Sigmoid colon (tissue), 7 donors: ENCODE results near the gene GTPBP4. TPM values are rescaled to one million over a fixed set of nuclear protein-coding genes. Genes with fewer than 3 reads are reported as not detected.

ENCODE experiments used
- DNase-seq: peaks from one replicate; pipeline ENCODE4 v3.0.0-alpha.2; 2019
- H3K27ac ChIP-seq, 4 donors: fragments of 200-600 bp; sonication (generic); one replicate each; pipeline ENCODE4 v1.5.1; 2016 to 2019; ENCODE audit warnings: mild to moderate bottlenecking in 1 of 4
- H3K27me3 ChIP-seq, 3 donors: fragments of 200-600 bp; sonication (generic); one replicate each; pipeline ENCODE4 v1.5.1; 2019; ENCODE audit warnings: mild to moderate bottlenecking in 1 of 3
- H3K36me3 ChIP-seq, 4 donors: fragments of 200-600 bp; sonication (generic); one replicate each; pipeline ENCODE4 v1.5.1; 2016 to 2019
- H3K4me1 ChIP-seq, 4 donors: fragments of 200-600 bp; sonication (generic); one replicate each; pipeline ENCODE4 v1.5.1; 2017 to 2019
- H3K4me3 ChIP-seq, 4 donors: fragments of 200-600 bp; sonication (generic); one replicate each; pipeline ENCODE4 v1.5.1; 2017 to 2019; ENCODE audit warnings: mild to moderate bottlenecking in 2 of 4, moderate library complexity in 1 of 4
- H3K9me3 ChIP-seq, 4 donors: fragments of 200-600 bp in 3 of 4; sonication (generic) in 3 of 4; one replicate each; pipeline versions ENCODE4 v1.5.1 to v1.6.1; 2013 to 2019
- EP300 ChIP-seq, 4 donors: sonication (generic); formaldehyde crosslinking; IDR thresholded peaks; one replicate each; pipeline ENCODE4 v1.6.1; 2017; ENCODE audit warnings: antibody characterized with exemption in 4 of 4
- POLR2A ChIP-seq, 2 donors: fragments of 450-650 bp; IDR thresholded peaks; one replicate each; pipeline ENCODE4 v1.6.1; 2016; ENCODE audit warnings: antibody characterized with exemption in 2 of 2, mild to moderate bottlenecking in 2 of 2, moderate library complexity in 2 of 2
- POLR2AphosphoS5 ChIP-seq, 4 donors: sonication (generic); formaldehyde crosslinking; IDR thresholded peaks; one replicate each; pipeline ENCODE4 v1.6.1; 2017; ENCODE audit warnings: antibody characterized with exemption in 4 of 4
- WGBS, 2 donors: extraction: QIAGEN DNeasy Blood & Tissue Kit; methylation state at CpG; one replicate each; pipeline ENCODE4 v1.1.7; 2013; 5-methylcytosine and 5-hydroxymethylcytosine counted together
- intact Hi-C: fragments of 100-400 bp; cut with DNase I; formaldehyde crosslinking; loops from one replicate; pipeline ENCODE4 v1.15.1; 2023
- polyA plus RNA-seq, 3 donors: library from polyadenylated mRNA; stranded (reverse); fragments of 200-250 nt; gene quantifications; one replicate each; pipeline ENCODE4 v1.2.3, GENCODE V29; 2013
- total RNA-seq, 4 donors: library from RNA; depleted of rRNA; stranded (reverse); fragments of >200 nt; gene quantifications; one replicate each; pipeline ENCODE4 v1.1.0, GENCODE V29; 2016
- TF ChIP-seq, protein P1 (sequence below), 4 experiments: fragments of 450-650 bp in 3 of 4; fragments of 200-600 bp in 1 of 4; IDR thresholded peaks; one replicate each; pipeline ENCODE4 v1.5.1; 2016 to 2019; ENCODE audit warnings: antibody characterized with exemption in 4 of 4, mild to moderate bottlenecking in 3 of 4, moderate library complexity in 2 of 4
- donor health status: healthy with polysubstance abuse.
- donor health status: Bipolar disorder and iron deficiency.
- donor health status: healthy.

GTPBP4 gene
- total and polyA plus RNA-seq, 7 donors, result 8.1 to 38.7 (median 16.8) TPM

DNA sequence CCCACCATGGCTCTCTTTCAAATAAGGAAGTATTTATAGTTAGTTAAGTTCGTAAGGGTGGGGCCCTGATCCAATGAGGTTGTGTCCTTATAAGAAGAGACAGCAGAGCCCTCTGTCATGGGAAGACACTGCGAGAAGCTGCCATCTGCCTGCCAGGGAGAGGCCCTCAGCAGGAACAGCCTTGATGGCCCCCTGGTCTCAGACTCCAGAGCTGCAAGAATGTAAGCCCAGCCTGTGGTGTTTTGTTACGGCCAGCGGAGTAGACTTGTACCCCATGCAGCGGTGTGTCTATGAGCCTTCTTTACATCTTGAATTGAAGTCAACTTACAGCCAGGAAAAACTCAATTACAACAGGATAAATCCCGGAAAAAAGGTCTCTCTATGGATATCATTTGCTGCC is 42.5 kb upstream of the GTPBP4 start:
- TF ChIP-seq EP300 (IDR thresholded peaks at IDR 0.05), result no peak
- TF ChIP-seq, protein P1, sequence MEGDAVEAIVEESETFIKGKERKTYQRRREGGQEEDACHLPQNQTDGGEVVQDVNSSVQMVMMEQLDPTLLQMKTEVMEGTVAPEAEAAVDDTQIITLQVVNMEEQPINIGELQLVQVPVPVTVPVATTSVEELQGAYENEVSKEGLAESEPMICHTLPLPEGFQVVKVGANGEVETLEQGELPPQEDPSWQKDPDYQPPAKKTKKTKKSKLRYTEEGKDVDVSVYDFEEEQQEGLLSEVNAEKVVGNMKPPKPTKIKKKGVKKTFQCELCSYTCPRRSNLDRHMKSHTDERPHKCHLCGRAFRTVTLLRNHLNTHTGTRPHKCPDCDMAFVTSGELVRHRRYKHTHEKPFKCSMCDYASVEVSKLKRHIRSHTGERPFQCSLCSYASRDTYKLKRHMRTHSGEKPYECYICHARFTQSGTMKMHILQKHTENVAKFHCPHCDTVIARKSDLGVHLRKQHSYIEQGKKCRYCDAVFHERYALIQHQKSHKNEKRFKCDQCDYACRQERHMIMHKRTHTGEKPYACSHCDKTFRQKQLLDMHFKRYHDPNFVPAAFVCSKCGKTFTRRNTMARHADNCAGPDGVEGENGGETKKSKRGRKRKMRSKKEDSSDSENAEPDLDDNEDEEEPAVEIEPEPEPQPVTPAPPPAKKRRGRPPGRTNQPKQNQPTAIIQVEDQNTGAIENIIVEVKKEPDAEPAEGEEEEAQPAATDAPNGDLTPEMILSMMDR (IDR thresholded peaks at IDR 0.05), result no peak

DNA sequence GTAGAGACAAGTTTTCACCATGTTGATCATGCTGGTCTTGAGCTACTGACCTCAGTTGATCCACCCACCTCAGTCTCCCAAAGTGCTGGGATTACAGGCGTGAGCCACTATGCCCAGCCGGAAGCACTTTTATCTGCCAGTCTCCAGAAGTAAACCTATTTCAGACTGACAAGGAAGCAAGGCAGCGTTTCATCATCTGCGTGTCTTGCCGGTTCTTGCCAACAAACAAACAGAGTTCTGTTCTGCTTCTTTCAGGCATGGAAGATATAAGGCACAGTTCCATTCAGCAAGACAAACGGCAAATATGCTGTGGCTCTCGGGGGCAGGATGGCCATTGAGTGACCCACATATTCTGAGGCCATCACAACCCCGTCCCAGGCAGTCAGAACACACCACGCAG is 41.2 kb upstream of the GTPBP4 start:
- no peak overlapping the region for H3K27ac ChIP-seq
- H3K9me3 ChIP-seq, result no peaks in the 10 kb centered on the region

More for the DNA sequence above, 42.5 kb upstream of the GTPBP4 start:
- H3K4me1 ChIP-seq, result no peaks in the 10 kb centered on the region
- 87 to 92% methylated on average over 6 of the region's 6 CpGs for WGBS, 2 donors
- no peaks in the 10 kb centered on the region for H3K9me3 ChIP-seq
- no peaks in the 10 kb centered on the region for H3K36me3 ChIP-seq
- no peaks in the 10 kb centered on the region for H3K27me3 ChIP-seq
- no peak overlapping the region for H3K4me3 ChIP-seq
- no peak overlapping the region for H3K27ac ChIP-seq
- intact Hi-C loops, result no loop called here
- no peak for DNase-seq

DNA sequence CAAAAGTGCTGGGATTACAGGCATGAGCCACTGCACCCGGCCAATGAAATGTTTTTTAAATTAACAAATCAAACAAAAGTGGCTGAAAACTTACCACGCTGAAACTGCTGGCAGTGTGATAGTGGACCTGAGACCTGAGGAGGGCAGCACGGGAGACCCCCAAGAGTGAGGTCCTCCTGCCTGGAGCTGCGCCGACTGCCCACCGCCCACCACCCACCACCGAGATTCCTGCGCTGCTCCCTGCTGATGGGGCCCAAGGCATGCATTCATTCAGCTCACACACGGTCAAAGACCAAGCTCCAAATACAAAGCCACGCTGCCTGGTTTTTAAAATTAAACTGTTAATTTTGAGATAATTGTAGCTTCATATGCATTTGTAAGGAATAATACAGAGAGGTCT is 40.4 kb upstream of the GTPBP4 start:
- no peak for DNase-seq
- no peaks in the 10 kb centered on the region for H3K27me3 ChIP-seq
- intact Hi-C loops, result no loop called here
- WGBS, 2 donors, result 95% methylated on average over 10 of the region's 10 CpGs
- no peak overlapping the region for H3K27ac ChIP-seq
- no peaks in the 10 kb centered on the region for H3K36me3 ChIP-seq
- no peak for TF ChIP-seq EP300 (IDR thresholded peaks at IDR 0.05)
- no peaks in the 10 kb centered on the region for H3K4me1 ChIP-seq
- H3K4me3 ChIP-seq, result no peak overlapping the region
- H3K9me3 ChIP-seq, result no peaks in the 10 kb centered on the region

More for the DNA sequence above, 41.2 kb upstream of the GTPBP4 start:
- no peak overlapping the region for H3K4me3 ChIP-seq
- TF ChIP-seq EP300 (IDR thresholded peaks at IDR 0.05) (no peak), POLR2AphosphoS5 (IDR thresholded peaks at IDR 0.05) (no peak), POLR2A (IDR thresholded peaks at IDR 0.05) (no peak)
- TF ChIP-seq, protein P1 (IDR thresholded peaks at IDR 0.05), result no peak
- WGBS, 2 donors, result 81 to 87% methylated on average over 9 of the region's 9 CpGs
- H3K4me1 ChIP-seq, result no peaks in the 10 kb centered on the region
- intact Hi-C loops, result no loop called here
- no peaks in the 10 kb centered on the region for H3K27me3 ChIP-seq
- no peak for DNase-seq
- H3K36me3 ChIP-seq, result no peaks in the 10 kb centered on the region

DNA sequence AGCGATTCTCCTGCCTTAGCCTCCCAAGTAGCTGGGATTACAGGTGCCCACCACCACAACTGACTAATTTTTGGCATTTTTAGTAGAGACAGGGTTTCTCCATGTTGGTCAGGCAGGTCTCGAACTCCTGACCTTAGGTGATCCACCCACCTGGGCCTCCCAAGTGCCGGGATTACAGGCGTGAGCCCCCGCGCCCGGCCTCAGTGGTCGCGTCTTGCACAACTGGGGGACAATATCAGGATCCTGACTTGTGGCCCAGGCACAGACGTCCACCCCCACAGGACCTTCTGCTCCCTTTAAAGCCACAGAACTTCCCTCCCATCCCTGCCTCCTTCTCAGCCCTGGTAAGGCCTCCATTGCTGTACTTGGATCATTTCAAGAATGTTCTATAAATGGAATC is 39.9 kb upstream of the GTPBP4 start:
- no peaks in the 10 kb centered on the region for H3K9me3 ChIP-seq
- no peaks in the 10 kb centered on the region for H3K27me3 ChIP-seq
- no peak overlapping the region for H3K27ac ChIP-seq
- intact Hi-C loops, result no loop called here
- WGBS, 2 donors, result 95 to 96% methylated on average over 10 of the region's 10 CpGs
- H3K4me3 ChIP-seq, result no peak overlapping the region
- TF ChIP-seq EP300 (IDR thresholded peaks at IDR 0.05) (no peak), POLR2A (IDR thresholded peaks at IDR 0.05) (no peak), POLR2AphosphoS5 (IDR thresholded peaks at IDR 0.05) (no peak)
- TF ChIP-seq, protein P1 (IDR thresholded peaks at IDR 0.05), result no peak
- H3K4me1 ChIP-seq, result no peaks in the 10 kb centered on the region
- H3K36me3 ChIP-seq, result no peaks in the 10 kb centered on the region
- no peak for DNase-seq

DNA sequence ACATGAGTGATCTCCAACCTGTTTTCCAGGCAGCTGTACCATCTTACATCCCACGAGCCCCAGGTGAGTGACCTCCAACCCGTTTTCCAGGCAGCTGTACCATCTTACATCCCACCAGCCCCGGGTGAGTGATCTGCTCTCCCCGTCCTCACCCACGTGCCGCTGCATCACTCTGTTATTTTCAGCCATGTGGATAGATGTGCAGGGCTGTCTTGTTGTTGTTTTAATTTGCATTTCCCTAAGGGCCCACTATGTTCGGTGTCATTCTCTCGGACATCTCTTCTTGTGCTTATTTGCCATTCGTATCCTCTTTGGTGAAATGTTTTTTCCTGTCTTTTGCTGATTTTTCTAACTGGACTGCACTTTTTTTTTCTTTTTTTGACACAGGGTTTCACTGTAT is 38.8 kb upstream of the GTPBP4 start:
- intact Hi-C loops, result no loop called here
- DNase-seq, result no peak
- WGBS, 2 donors, result 87 to 88% methylated on average over 9 of the region's 9 CpGs
- Histone ChIP-seq H3K4me3 (no peak overlapping the region), H3K27ac (no peak overlapping the region), H3K9me3 (no peaks in the 10 kb centered on the region), H3K27me3 (no peaks in the 10 kb centered on the region), H3K36me3 (no peaks in the 10 kb centered on the region), H3K4me1 (no peaks in the 10 kb centered on the region)
- TF ChIP-seq, protein P1 (IDR thresholded peaks at IDR 0.05), result no peak
- TF ChIP-seq EP300 (IDR thresholded peaks at IDR 0.05) (no peak), POLR2AphosphoS5 (IDR thresholded peaks at IDR 0.05) (no peak)
